Calu3 (cell line): Measurements from ENCODE around the gene RNF41. TPM values are rescaled to one million over a fixed set of nuclear protein-coding genes. Genes with fewer than 3 reads are reported as not detected.
"Not testable (repeated sequence)": the region's sequence is repeated elsewhere in the genome, so short reads cannot be mapped to it uniquely, and the experiment has no call there.

Source experiments
- BruUV-seq: library from RNA; stranded (reverse); fragments of 400-500 nt; replicated peaks from 2 replicates; lab custom pipeline; 2021; lab: Mats Ljungman, UMichigan
- CTCF ChIA-PET: fragments of 300-600 bp; sonication (Branson Sonifier 250); formaldehyde crosslinking; loops from one replicate; lab custom pipeline; 2022; ENCODE audit warnings: antibody characterized with exemption; lab: Charles Lee
- DNase-seq: peaks from one replicate; pipeline ENCODE4 v3.0.0; 2022
- H3K27ac Mint-ChIP-seq: one replicate; pipeline ENCODE4 v1.8.0; 2022; ENCODE audit warnings: mixed read lengths; ENCODE audit not compliant: unreplicated experiment
- H3K27me3 Mint-ChIP-seq: one replicate; pipeline ENCODE4 v1.8.0; 2022; ENCODE audit warnings: mixed read lengths; ENCODE audit not compliant: unreplicated experiment
- H3K36me3 Mint-ChIP-seq: one replicate; pipeline ENCODE4 v1.8.0; 2022; ENCODE audit warnings: mild to moderate bottlenecking, moderate library complexity, mixed read lengths; ENCODE audit not compliant: insufficient read depth, unreplicated experiment
- H3K4me1 Mint-ChIP-seq: one replicate; pipeline ENCODE4 v1.8.0; 2022; ENCODE audit warnings: mild to moderate bottlenecking, low read depth, mixed read lengths; ENCODE audit not compliant: unreplicated experiment
- H3K4me3 Mint-ChIP-seq: one replicate; pipeline ENCODE4 v1.8.0; 2022; ENCODE audit warnings: mild to moderate bottlenecking, low read depth, moderate library complexity, mixed read lengths; ENCODE audit not compliant: unreplicated experiment
- H3K9me3 Mint-ChIP-seq: one replicate; pipeline ENCODE4 v1.8.0; 2022; ENCODE audit warnings: low read depth, mixed read lengths; ENCODE audit not compliant: unreplicated experiment
- CTCF ChIP-seq: fragments of 200-600 bp; IDR thresholded peaks from one replicate; pipeline ENCODE4 v1.8.0; 2022; ENCODE audit warnings: antibody characterized with exemption; ENCODE audit not compliant: unreplicated experiment
- intact Hi-C: fragments of 100-400 bp; cut with micrococcal nuclease; formaldehyde crosslinking; loops from one replicate; pipeline ENCODE4 v1.10.0; 2022; ENCODE audit not compliant: unreplicated experiment
- total RNA-seq: library from RNA; stranded (reverse); gene quantifications from 2 replicates; pipeline ENCODE4 v1.2.3, GENCODE V29; 2022

The RNF41 gene
- total RNA-seq, 1 experiment from 2014 or later = 42.6 TPM

- no TSS peak for BruUV-seq
- Mint-ChIP-seq H3K36me3 (no peaks in the 10 kb centered on the region), H3K27ac (no peak overlapping the region), H3K4me1 (peaks cover 6% of the 10 kb centered on the region), H3K4me3 (no peak overlapping the region), H3K9me3 (no peaks in the 10 kb centered on the region), H3K27me3 (no peaks in the 10 kb centered on the region)
- DNase-seq = no peak
- no peak for TF ChIP-seq CTCF
- CTCF ChIA-PET = interaction anchor here (1.2 kb wide), 1 partner anchor 70 kb away, joined by 3 read pairs; the partner anchor contains the start of gene ESYT1
- intact Hi-C loops = no loop called here
Measured at GRCh38 chr12:56197921-56198635, 23.6 kb downstream of the RNF41 start.

DNA sequence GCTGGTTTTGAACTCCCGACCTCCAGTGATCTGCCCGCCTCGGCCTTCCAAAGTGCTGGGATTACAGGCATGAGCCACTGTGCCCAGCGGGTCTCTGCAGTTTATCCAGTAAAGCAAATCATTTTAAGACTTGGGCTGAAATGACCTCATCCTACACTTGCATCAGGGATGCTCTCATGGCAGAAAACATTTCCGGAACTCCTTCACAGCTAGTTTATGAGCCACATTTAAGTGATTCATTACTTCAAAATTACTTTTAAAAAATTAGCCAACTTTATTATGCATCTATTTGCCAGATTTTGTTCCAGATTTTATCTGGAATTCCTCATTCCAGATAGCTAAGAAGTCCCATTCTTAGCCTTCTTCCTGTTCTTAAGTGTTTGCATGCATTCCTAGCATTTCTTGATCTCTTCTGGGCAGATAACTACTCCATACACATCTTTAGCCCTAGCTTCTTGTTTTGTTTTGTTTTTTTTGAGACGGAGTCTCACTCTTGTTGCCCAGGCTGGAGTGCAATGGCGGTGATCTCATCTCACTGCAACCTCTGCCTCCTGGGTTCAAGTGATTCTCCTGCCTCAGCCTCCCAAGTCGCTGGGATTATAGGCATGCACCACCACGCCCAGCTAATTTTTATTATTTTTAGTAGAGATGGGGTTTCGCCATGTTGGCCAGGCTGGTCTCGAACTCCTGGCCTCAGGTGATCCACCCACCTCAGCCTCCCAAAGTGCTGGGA, 24.7 kb downstream of the RNF41 start:
- BruUV-seq, H3K36me3 Mint-ChIP-seq, H3K9me3 Mint-ChIP-seq, H3K27ac Mint-ChIP-seq, H3K4me3 Mint-ChIP-seq, DNase-seq, intact Hi-C loops, H3K27me3 Mint-ChIP-seq: not testable (repeated sequence)
- peaks cover 13% of the 10 kb centered on the region for H3K4me1 Mint-ChIP-seq
- CTCF ChIA-PET = interaction anchor here (1.2 kb wide), 1 partner anchor 69 kb away, joined by 3 read pairs; the partner anchor contains the start of gene ESYT1

- peaks cover 29% of the 10 kb centered on the region for H3K36me3 Mint-ChIP-seq
- DNase-seq = peak; percentile 85
- no TSS peak for BruUV-seq
- H3K27ac Mint-ChIP-seq = peak overlapping the region; percentile 8
- H3K27me3 Mint-ChIP-seq = no peaks in the 10 kb centered on the region
- peaks cover 34% of the 10 kb centered on the region for H3K4me1 Mint-ChIP-seq
- intact Hi-C loops = loop anchor here (1.0 kb wide), 1 partner anchor 29 kb away; no protein-coding TSS in a partner anchor
- peak; percentile 60 for TF ChIP-seq CTCF
- CTCF ChIA-PET = no interaction called here
- H3K4me3 Mint-ChIP-seq = no peak overlapping the region
- no peaks in the 10 kb centered on the region for H3K9me3 Mint-ChIP-seq
Measured at GRCh38 chr12:56193025-56193578, 28.6 kb downstream of the RNF41 start.

DNA sequence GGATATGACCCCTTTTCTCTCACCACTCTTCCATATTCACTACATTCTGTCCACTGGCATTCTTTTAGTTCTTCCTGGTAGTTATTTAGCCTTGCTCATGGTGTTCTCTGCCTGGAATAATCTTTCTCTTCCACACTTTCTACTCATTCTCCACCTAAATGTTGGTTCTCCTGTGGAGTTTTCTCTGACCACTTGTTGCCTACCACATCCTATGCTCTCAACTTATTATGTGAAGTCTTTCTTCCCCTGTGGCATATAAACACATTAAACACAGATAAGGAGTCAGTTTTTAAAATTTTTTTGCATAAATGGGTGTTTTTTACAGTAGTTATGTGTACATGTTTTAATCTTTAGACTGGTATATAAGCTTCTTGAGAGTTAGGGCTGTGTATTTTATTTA, 29.1 kb downstream of the RNF41 start:
- DNase-seq = no peak
- TF ChIP-seq CTCF = no peak
- no TSS peak for BruUV-seq
- no peak overlapping the region for H3K4me3 Mint-ChIP-seq
- H3K27me3 Mint-ChIP-seq = no peaks in the 10 kb centered on the region
- H3K9me3 Mint-ChIP-seq = no peaks in the 10 kb centered on the region
- H3K4me1 Mint-ChIP-seq = peaks cover 39% of the 10 kb centered on the region
- H3K27ac Mint-ChIP-seq = no peak overlapping the region
- CTCF ChIA-PET = no interaction called here
- peaks cover 34% of the 10 kb centered on the region for H3K36me3 Mint-ChIP-seq
- intact Hi-C loops = no loop called here
